H9 (cell line): Measurements from ENCODE around the gene LY6G5C. TPM values are rescaled to one million over a fixed set of nuclear protein-coding genes. Genes with fewer than 3 reads are reported as not detected.

ENCODE experiments used
- DNase-seq: peaks from one replicate; pipeline ENCODE4 v3.0.0-alpha.2; 2017
- H2AFZ ChIP-seq: one replicate; pipeline ENCODE4 v1.6.1; 2013; ENCODE audit warnings: mild to moderate bottlenecking, low read length, control low read depth, moderate library complexity
- H2AK5ac ChIP-seq: 2 replicates; pipeline ENCODE4 v1.6.1; 2013; ENCODE audit warnings: low read length, control low read depth, mixed read lengths; ENCODE audit not compliant: insufficient read length
- H2BK120ac ChIP-seq: one replicate; pipeline ENCODE4 v1.6.1; 2013; ENCODE audit warnings: low read depth, mild to moderate bottlenecking, low read length, control low read depth, inconsistent platforms; ENCODE audit not compliant: poor library complexity, severe bottlenecking
- H2BK12ac ChIP-seq: 2 replicates; pipeline ENCODE4 v1.6.1; 2013; ENCODE audit warnings: low read length, control low read depth, mixed read lengths, low read depth; ENCODE audit not compliant: insufficient read length
- H2BK15ac ChIP-seq: 2 replicates; pipeline ENCODE4 v1.6.1; 2013; ENCODE audit warnings: low read depth, low read length, control low read depth
- H2BK20ac ChIP-seq: one replicate; pipeline ENCODE4 v1.6.1; 2013; ENCODE audit warnings: low read depth, mild to moderate bottlenecking, low read length, control low read depth, inconsistent platforms; ENCODE audit not compliant: poor library complexity, severe bottlenecking
- H2BK5ac ChIP-seq: 2 replicates; pipeline ENCODE4 v1.6.1; 2013; ENCODE audit warnings: low read length, control low read depth, mixed read lengths; ENCODE audit not compliant: insufficient read length
- H3K14ac ChIP-seq: 2 replicates; pipeline ENCODE4 v1.6.1; 2013; ENCODE audit warnings: low read length, control low read depth; ENCODE audit not compliant: insufficient read depth
- H3K18ac ChIP-seq: 2 replicates; pipeline ENCODE4 v1.6.1; 2013; ENCODE audit warnings: low read depth, mild to moderate bottlenecking, mixed read lengths, low read length, control low read depth; ENCODE audit not compliant: insufficient read length
- H3K23ac ChIP-seq: 2 replicates; pipeline ENCODE4 v1.6.1; 2013; ENCODE audit warnings: low read length, control low read depth, mixed read lengths, low read depth; ENCODE audit not compliant: insufficient read length
- H3K23me2 ChIP-seq: 2 replicates; pipeline ENCODE4 v1.6.1; 2013; ENCODE audit warnings: low read depth, mild to moderate bottlenecking, mixed read lengths, low read length, control low read depth; ENCODE audit not compliant: insufficient read length, poor library complexity, severe bottlenecking
- H3K27ac ChIP-seq: 2 replicates; pipeline ENCODE4 v1.5.1; 2013; ENCODE audit warnings: low read length, control low read depth, mixed read lengths, low read depth; ENCODE audit not compliant: insufficient read length
- H3K27me3 ChIP-seq: 2 replicates; pipeline ENCODE4 v1.6.1; 2013; ENCODE audit warnings: low read length, control low read depth, inconsistent platforms; ENCODE audit not compliant: insufficient read depth
- H3K4ac ChIP-seq: 2 replicates; pipeline ENCODE4 v1.6.1; 2013; ENCODE audit warnings: low read depth, mild to moderate bottlenecking, control low read depth, inconsistent platforms, low read length, moderate library complexity
- H3K4me1 ChIP-seq: 2 replicates; pipeline ENCODE4 v1.6.1; 2013; ENCODE audit warnings: low read length, control low read depth, inconsistent platforms; ENCODE audit not compliant: insufficient read depth
- H3K4me2 ChIP-seq: 2 replicates; pipeline ENCODE4 v1.6.1; 2013; ENCODE audit warnings: low read length, control low read depth, mixed read lengths; ENCODE audit not compliant: insufficient read length, insufficient read depth
- H3K56ac ChIP-seq: 2 replicates; pipeline ENCODE4 v1.6.1; 2013; ENCODE audit warnings: low read depth, mild to moderate bottlenecking, mixed read lengths, low read length, control low read depth; ENCODE audit not compliant: insufficient read length
- H3K79me1 ChIP-seq: 2 replicates; pipeline ENCODE4 v1.6.1; 2013; ENCODE audit warnings: low read depth, mild to moderate bottlenecking, moderate library complexity, low read length, control low read depth, inconsistent platforms; ENCODE audit not compliant: insufficient read depth, poor library complexity, severe bottlenecking
- H3K79me2 ChIP-seq: 2 replicates; pipeline ENCODE4 v1.6.1; 2013; ENCODE audit warnings: low read length, control low read depth, inconsistent platforms; ENCODE audit not compliant: insufficient read depth
- H3K9ac ChIP-seq: 2 replicates; pipeline ENCODE4 v1.6.1; 2013; ENCODE audit warnings: low read length, control low read depth, mixed read lengths; ENCODE audit not compliant: insufficient read length; ENCODE audit errors: extremely low read depth
- H3K9me3 ChIP-seq: one replicate; pipeline ENCODE4 v1.6.1; 2013; ENCODE audit warnings: low read depth, low read length, inconsistent platforms; ENCODE audit not compliant: control insufficient read depth
- H3T11ph ChIP-seq: one replicate; pipeline ENCODE4 v1.6.1; 2013; ENCODE audit warnings: mild to moderate bottlenecking, low read length, control low read depth, inconsistent platforms
- H4K20me1 ChIP-seq: one replicate; pipeline ENCODE4 v1.6.1; 2013; ENCODE audit not compliant: control insufficient read depth, insufficient read length, insufficient read depth
- H4K5ac ChIP-seq: 2 replicates; pipeline ENCODE4 v1.6.1; 2013; ENCODE audit warnings: low read depth, mild to moderate bottlenecking, mixed read lengths, low read length, control low read depth; ENCODE audit not compliant: insufficient read length
- H4K8ac ChIP-seq: replicated peaks from 2 replicates; pipeline ENCODE4 v1.6.1; 2013; ENCODE audit warnings: low read length, control low read depth, mixed read lengths, low read depth; ENCODE audit not compliant: insufficient read length
- H4K91ac ChIP-seq: 2 replicates; pipeline ENCODE4 v1.6.1; 2013; ENCODE audit warnings: low read depth, mild to moderate bottlenecking, moderate library complexity, mixed read lengths, low read length, control low read depth; ENCODE audit not compliant: insufficient read length
- H3K27ac Mint-ChIP-seq, 3 experiments: 2 replicates in 2 of 3; 3 replicates in 1 of 3; pipeline ENCODE4 v1.8.0; 2020 to 2021; ENCODE audit warnings: mixed read lengths in 3 of 3, mild to moderate bottlenecking in 1 of 3, moderate library complexity in 1 of 3
- H3K27me3 Mint-ChIP-seq: 2 replicates; pipeline ENCODE4 v1.8.0; 2021; ENCODE audit warnings: low read depth, mild to moderate bottlenecking, moderate library complexity, mixed read lengths
- H3K36me3 Mint-ChIP-seq, 3 experiments: 2 replicates in 2 of 3; 3 replicates in 1 of 3; pipeline ENCODE4 v1.8.0; 2020 to 2021; ENCODE audit warnings: low read depth in 3 of 3, mixed read lengths in 3 of 3; ENCODE audit not compliant: insufficient read depth in 1 of 3
- H3K4me1 Mint-ChIP-seq, 2 experiments: 2 replicates each; pipeline ENCODE4 v1.8.0; 2020; ENCODE audit warnings: mixed read lengths in 2 of 2
- H3K4me3 Mint-ChIP-seq, 2 experiments: 2 replicates in 1 of 2; 3 replicates in 1 of 2; pipeline ENCODE4 v1.8.0; 2020 to 2021; ENCODE audit warnings: mild to moderate bottlenecking in 2 of 2, mixed read lengths in 2 of 2, moderate library complexity in 1 of 2
- H3K9me3 Mint-ChIP-seq, 2 experiments: 2 replicates in 1 of 2; 3 replicates in 1 of 2; pipeline ENCODE4 v1.8.0; 2020; ENCODE audit warnings: mild to moderate bottlenecking in 2 of 2, mixed read lengths in 2 of 2, moderate library complexity in 1 of 2
- CTCF ChIP-seq: fragments of 200-600 bp; sonication (generic); conservative IDR thresholded peaks from 3 replicates; pipeline ENCODE4 v1.8.0; 2021; ENCODE audit warnings: antibody characterized with exemption, mild to moderate bottlenecking
- WGBS: extraction: QIAGEN DNeasy Blood & Tissue Kit; methylation state at CpG from one replicate; pipeline ENCODE4 v1.1.7; 2013; ENCODE audit warnings: missing lambda C conversion rate, low lambda C conversion rate, mixed read lengths; ENCODE audit not compliant: insufficient read length; ENCODE audit errors: extremely low coverage; 5-methylcytosine and 5-hydroxymethylcytosine counted together
- total RNA-seq: library from RNA; stranded (reverse); gene quantifications from 2 replicates; pipeline ENCODE4 v1.2.1, GENCODE V29; 2021

The LY6G5C gene
- total RNA-seq, 1 experiment from 2014 or later = 2.2 TPM

DNA sequence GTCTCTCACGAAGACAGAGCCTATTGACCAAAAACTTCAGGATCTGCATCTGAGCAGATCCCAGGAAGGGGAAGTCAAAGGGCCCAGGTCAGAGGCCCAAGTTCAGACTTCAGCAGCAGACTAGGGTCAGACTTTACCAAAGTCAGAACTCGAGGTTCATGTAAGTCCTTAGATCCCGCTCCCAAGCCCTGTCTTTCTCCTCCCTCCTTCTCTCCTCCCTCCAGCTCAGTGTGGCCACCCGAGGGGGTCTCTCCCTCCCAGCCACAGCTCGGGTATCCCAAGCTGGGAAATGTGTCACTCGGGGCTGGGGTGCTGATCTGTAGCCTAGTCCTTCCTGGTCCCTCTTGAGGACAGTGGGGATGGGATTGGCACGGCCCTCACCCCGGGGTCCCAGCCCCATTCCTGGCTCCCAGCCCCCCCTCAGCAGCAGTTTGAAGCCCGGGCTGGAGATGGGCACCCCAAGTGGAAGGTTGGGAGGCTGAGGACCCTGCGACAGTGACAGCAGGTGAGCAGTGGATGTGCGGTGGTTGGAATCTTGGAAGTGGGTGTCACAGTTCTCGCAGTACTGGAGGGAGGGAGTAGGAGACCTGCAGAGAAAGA, 18.6 kb downstream of the LY6G5C start:
- H3K36me3 Mint-ChIP-seq = peaks cover 33 to 56% (median 47%) of the 10 kb centered on the region in 3 experiments
- no peak overlapping the region for H3K9ac ChIP-seq

More for the DNA sequence above, 18.6 kb downstream of the LY6G5C start:
- H2BK15ac ChIP-seq = no peak overlapping the region
- H3K14ac ChIP-seq = no peak overlapping the region
- no peak overlapping the region for H3K4me2 ChIP-seq
- Mint-ChIP-seq H3K27ac (peak overlapping the region in 2 of 3 experiments; percentile 49 to 82; a peak in 2 of 7 replicates), H3K27me3 (no peaks in the 10 kb centered on the region; the same call in 1 of the 2 replicates), H3K4me1 (peaks cover 42 to 52% of the 10 kb centered on the region in 2 experiments), H3K4me3 (peak overlapping the region in 1 of 2 experiments; percentile 92; a peak in 2 of 5 replicates), H3K9me3 (no peaks in the 10 kb centered on the region)
- no peaks in the 10 kb centered on the region for H4K20me1 ChIP-seq
- no peak overlapping the region for H2BK12ac ChIP-seq
- TF ChIP-seq CTCF = no peak
- H3K79me1 ChIP-seq = peaks cover 20% of the 10 kb centered on the region
- no peak overlapping the region for H3K56ac ChIP-seq
- peaks cover 26% of the 10 kb centered on the region for H3K23me2 ChIP-seq
- H3K27me3 ChIP-seq = no peaks in the 10 kb centered on the region
- peaks cover 10% of the 10 kb centered on the region; the same call in 1 of the 2 replicates for H3K79me2 ChIP-seq
- H2BK20ac ChIP-seq = no peak overlapping the region
- H4K8ac ChIP-seq = no peak overlapping the region
- H2AFZ ChIP-seq = no peak overlapping the region
- DNase-seq = no peak
- H3K9me3 ChIP-seq = no peaks in the 10 kb centered on the region
- no CpG with 5 or more reads among the region's 12 CpGs for WGBS
- no peak overlapping the region for H3T11ph ChIP-seq
- no peak overlapping the region for H2BK120ac ChIP-seq
- no peak overlapping the region for H3K23ac ChIP-seq
- no peak overlapping the region for H4K5ac ChIP-seq
- no peak overlapping the region for H3K27ac ChIP-seq
- no peak overlapping the region for H4K91ac ChIP-seq
- no peak overlapping the region for H3K18ac ChIP-seq
- no peaks in the 10 kb centered on the region for H3K4me1 ChIP-seq
- no peak overlapping the region for H2AK5ac ChIP-seq
- H3K4ac ChIP-seq = no peak overlapping the region
- H2BK5ac ChIP-seq = no peak overlapping the region
